ENCODE measurements around the gene ARID1A.

- TF ChIP-seq CTCF (conservative IDR thresholded peaks at IDR 0.05 in 1 of 2, IDR thresholded peaks at IDR 0.05 in 1 of 2; ENCODE audit: extremely low read depth in 1 of 2, insufficient read depth in 1 of 2, low read depth in 1 of 2, low read length in 2 of 2) = no peak
- no peak for TF ChIP-seq EZH2 (IDR thresholded peaks at IDR 0.05; ENCODE audit: borderline replicate concordance, low read length)
Observed at GRCh38 chr1:26786437-26787380, 90.9 kb downstream of the ARID1A start.
